ENCODE data around the gene LST1. TPM values are rescaled to one million over a fixed set of nuclear protein-coding genes. Genes with fewer than 3 reads are reported as not detected.

Gene LST1
- total RNA-seq, 1 donor from 2014 or later: 0.42 TPM

DNA sequence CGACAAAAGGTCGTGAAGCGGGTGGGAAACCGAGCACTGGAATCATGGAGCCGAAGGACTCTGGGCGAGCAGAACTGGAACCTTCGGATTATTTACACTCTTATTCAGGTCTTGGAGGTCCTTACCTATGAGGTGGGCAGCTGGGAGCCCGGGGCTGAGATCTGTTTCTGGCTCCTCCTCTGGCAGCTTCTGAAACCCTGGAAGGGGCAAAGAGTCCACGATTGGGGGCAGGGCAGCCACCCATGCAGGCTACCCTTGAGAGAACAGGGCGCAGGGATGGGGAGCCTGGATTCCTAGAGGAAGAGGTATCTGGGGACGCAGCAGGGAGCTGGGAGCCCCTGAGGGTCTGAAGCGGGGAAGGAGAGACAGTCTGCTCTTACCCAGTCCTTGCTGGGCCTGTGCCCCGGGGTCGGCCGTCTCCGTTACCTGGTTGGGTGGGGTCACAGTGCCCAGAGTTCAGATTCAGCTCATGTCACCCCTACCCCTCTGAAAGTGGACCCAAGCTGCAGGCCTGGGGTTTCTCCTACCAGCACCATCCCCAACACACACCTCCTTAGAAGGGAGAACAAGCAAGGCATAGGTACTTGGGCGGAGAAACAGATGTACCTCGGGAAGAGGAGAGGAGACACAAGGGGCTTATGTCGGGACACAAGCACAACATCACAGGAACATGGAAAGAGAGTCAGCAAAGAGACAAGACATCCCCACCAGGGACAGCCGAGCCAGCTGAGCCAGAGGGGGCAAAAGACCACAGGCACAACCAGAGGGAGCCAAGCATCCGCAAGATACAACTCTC lies 4.4 kb upstream of the LST1 start:
- H3K36me3 ChIP-seq (ENCODE audit: control insufficient read depth, insufficient read depth, low read length): no peaks in the 10 kb centered on the region
- no peak for DNase-seq (ENCODE audit: low read depth)
- peak overlapping the region; percentile 85 for H3K4me3 ChIP-seq (ENCODE audit: low read depth, low read length)
- H3K27me3 ChIP-seq (ENCODE audit: control insufficient read depth, insufficient read depth, low read length): no peaks in the 10 kb centered on the region
- TF ChIP-seq, protein P1, sequence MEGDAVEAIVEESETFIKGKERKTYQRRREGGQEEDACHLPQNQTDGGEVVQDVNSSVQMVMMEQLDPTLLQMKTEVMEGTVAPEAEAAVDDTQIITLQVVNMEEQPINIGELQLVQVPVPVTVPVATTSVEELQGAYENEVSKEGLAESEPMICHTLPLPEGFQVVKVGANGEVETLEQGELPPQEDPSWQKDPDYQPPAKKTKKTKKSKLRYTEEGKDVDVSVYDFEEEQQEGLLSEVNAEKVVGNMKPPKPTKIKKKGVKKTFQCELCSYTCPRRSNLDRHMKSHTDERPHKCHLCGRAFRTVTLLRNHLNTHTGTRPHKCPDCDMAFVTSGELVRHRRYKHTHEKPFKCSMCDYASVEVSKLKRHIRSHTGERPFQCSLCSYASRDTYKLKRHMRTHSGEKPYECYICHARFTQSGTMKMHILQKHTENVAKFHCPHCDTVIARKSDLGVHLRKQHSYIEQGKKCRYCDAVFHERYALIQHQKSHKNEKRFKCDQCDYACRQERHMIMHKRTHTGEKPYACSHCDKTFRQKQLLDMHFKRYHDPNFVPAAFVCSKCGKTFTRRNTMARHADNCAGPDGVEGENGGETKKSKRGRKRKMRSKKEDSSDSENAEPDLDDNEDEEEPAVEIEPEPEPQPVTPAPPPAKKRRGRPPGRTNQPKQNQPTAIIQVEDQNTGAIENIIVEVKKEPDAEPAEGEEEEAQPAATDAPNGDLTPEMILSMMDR (IDR thresholded peaks at IDR 0.05; ENCODE audit: insufficient read depth, low read length, poor library complexity, severe bottlenecking): no peak

DNA sequence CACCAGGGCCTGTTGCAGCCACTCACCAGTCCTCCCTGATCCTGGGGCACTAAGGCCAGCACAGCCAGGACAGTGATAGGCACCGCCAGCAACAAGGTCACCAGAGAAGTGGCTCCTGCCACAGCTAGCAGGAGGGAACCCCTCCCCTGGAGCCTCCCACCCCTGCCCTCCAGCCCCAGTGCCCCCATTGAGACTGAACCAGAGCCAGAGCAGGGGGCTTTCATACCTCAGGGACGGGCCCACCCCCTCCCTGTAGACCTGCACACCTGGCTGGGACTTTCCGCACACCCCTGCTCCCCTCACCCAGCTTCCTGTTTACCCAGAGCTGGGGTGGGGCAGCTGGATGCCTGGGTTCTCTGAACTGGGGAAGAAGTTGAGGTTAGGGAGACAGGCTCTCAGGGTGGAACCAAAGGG lies 3.8 kb upstream of the LST1 start, which contains the start of gene LTB:
Gene LTB (minus strand): TSS at position 195 of the 414 bp plus-strand sequence. CDS start 7 bp downstream, at position 188.
- DNase-seq (ENCODE audit: low read depth): no peak
- Histone ChIP-seq H3K27me3 (ENCODE audit: control insufficient read depth, insufficient read depth, low read length) (no peaks in the 10 kb centered on the region), H3K36me3 (ENCODE audit: control insufficient read depth, insufficient read depth, low read length) (no peaks in the 10 kb centered on the region), H3K4me3 (ENCODE audit: low read depth, low read length) (peak within 1 kb of the TSS; percentile 85)
- TF ChIP-seq, protein P1 (IDR thresholded peaks at IDR 0.05; ENCODE audit: insufficient read depth, low read length, poor library complexity, severe bottlenecking): no peak

DNA sequence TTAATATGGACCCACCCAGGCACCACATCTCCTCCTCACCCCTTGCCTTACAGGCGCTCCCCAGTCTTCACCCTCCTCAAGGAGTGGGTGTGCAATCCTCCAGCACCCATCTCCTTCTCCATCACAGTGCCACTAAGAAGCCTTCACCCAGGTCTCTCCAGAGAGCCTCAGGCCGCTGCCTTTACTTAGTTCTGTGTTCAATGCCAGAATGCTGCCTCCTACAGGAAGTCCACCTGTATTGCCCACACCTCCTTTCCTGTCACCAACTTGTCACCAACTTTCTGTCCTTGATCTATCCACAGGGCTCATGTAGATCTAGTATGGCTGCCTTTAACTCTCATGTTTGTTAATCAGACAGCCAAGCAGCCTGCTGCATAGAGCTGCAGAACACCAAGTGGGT lies 586 bp upstream of the LST1 start:
- DNase-seq (ENCODE audit: low read depth): no peak
- Histone ChIP-seq H3K27me3 (ENCODE audit: control insufficient read depth, insufficient read depth, low read length) (no peaks in the 10 kb centered on the region), H3K36me3 (ENCODE audit: control insufficient read depth, insufficient read depth, low read length) (no peaks in the 10 kb centered on the region), H3K4me3 (ENCODE audit: low read depth, low read length) (no peak overlapping the region)
- TF ChIP-seq, protein P1 (IDR thresholded peaks at IDR 0.05; ENCODE audit: insufficient read depth, low read length, poor library complexity, severe bottlenecking): peak; percentile 25

DNA sequence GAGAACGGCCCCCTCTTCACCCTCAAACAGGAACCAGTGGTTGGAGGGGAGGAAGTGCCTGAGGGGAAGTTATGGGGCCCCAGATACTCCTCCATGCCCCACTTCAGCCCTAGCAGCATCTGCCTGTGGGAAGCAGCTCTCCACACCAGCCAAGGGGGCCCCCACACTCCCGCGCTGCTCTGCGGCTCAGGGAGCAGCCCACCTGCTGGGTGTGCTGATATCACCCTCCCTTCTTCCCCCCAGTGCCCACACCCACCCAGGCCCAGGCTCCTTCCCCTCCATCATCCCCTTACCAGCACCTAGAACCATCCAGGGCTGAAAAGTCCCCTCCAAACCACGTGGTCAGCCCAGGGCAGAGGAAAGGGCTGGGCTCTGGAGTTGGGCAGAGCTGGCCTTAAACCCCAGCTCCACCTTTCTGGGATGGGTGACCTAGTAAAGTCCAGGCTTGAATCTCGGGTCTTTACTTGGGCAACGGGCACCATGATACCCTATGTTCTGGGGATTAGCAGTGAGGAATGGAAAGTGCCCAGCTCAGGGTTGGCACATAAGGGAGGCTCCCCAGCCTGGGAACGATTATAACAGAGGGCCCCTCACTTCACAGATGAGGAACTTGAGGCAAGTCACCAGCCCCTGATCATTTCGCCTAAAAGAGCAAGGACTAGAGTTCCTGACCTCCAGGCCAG lies 663 bp downstream of the LST1 start:
- Histone ChIP-seq H3K4me3 (ENCODE audit: low read depth, low read length) (no peak overlapping the region), H3K36me3 (ENCODE audit: control insufficient read depth, insufficient read depth, low read length) (no peaks in the 10 kb centered on the region), H3K27me3 (ENCODE audit: control insufficient read depth, insufficient read depth, low read length) (no peaks in the 10 kb centered on the region)
- no peak for DNase-seq (ENCODE audit: low read depth)
- TF ChIP-seq, protein P1 (IDR thresholded peaks at IDR 0.05; ENCODE audit: insufficient read depth, low read length, poor library complexity, severe bottlenecking): no peak

DNA sequence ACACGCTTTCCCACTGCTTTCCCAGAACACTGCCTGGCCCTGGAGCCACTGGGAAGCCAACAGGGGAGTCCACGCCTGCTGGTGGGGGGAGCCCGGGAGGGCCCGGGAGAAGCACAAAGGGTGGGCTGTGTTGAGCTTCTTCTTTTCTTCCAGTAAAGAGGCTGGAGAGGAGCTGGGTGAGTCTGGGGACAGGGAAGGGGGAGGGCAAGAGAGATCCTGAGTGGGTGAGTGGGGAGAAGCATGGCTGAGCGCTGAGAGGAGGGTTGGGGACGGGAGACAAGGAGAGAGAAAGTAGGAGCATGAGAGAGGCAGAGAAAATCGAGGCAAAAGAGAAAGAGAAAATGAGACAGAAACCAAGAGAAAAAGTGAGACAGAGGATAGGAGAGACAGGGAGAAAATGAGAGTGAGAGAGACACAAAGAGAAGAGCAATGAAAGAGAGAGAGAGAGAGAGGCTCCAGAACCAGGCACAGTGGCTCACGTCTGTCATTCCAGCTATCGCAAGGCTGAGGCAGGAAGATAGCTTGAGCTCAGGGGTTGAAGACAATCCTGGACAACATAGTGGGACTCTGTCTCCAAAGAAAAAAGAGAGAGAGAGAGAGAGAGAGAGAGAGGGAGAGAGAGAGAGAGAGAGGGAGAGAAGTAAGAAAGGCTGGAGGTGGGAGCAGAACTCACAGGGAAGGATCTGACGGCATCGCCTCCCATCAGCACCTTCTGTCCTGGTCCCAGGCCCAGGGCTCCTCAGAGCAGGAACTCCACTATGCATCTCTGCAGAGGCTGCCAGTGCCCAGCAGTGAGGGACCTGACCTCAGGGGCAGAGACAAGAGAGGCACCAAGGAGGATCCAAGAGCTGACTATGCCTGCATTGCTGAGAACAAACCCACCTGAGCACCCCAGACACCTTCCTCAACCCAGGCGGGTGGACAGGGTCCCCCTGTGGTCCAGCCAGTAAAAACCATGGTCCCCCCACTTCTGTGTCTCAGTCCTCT lies 2.0 kb downstream of the LST1 start:
- Histone ChIP-seq H3K4me3 (ENCODE audit: low read depth, low read length) (no peak overlapping the region), H3K36me3 (ENCODE audit: control insufficient read depth, insufficient read depth, low read length) (no peaks in the 10 kb centered on the region), H3K27me3 (ENCODE audit: control insufficient read depth, insufficient read depth, low read length) (no peaks in the 10 kb centered on the region)
- TF ChIP-seq, protein P1 (IDR thresholded peaks at IDR 0.05; ENCODE audit: insufficient read depth, low read length, poor library complexity, severe bottlenecking): no peak
- DNase-seq (ENCODE audit: low read depth): no peak
